ENCODE measurements around the gene RAB8A. TPM values are rescaled to one million over a fixed set of nuclear protein-coding genes. Genes with fewer than 3 reads are reported as not detected.

Gene RAB8A
- total RNA-seq, 2 donors from 2014 or later: 67.7 to 86.0 TPM

GRCh38 chr19:16088351-16089009, 23.2 kb upstream of the RAB8A start:
- Mint-ChIP-seq H3K27ac (peak overlapping the region; percentile 89), H3K4me3 (no peak overlapping the region), H3K4me1 (peaks cover 9% of the 10 kb centered on the region), H3K27me3 (ENCODE audit: insufficient read depth) (no peaks in the 10 kb centered on the region), H3K9me3 (no peaks in the 10 kb centered on the region), H3K36me3 (ENCODE audit: low read depth) (peaks cover 87% of the 10 kb centered on the region)
- peaks cover 98% of the 10 kb centered on the region for H3K36me3 ChIP-seq (ENCODE audit: control insufficient read depth, insufficient read depth, low read length)
- no peak overlapping the region for H3K9ac ChIP-seq (ENCODE audit: extremely low read depth, low read length, poor library complexity, severe bottlenecking)
- DNase-seq: peak; percentile 82
- no peaks in the 10 kb centered on the region for H3K27me3 ChIP-seq (ENCODE audit: control insufficient read depth, insufficient read depth, low read length, poor library complexity, severe bottlenecking)
- peak; percentile 47 for TF ChIP-seq CTCF (conservative IDR thresholded peaks at IDR 0.05)
- no peaks in the 10 kb centered on the region for H3K4me1 ChIP-seq (ENCODE audit: control insufficient read depth, insufficient read depth, low read length)
- H3K9me3 ChIP-seq (ENCODE audit: control insufficient read depth, low read length): no peaks in the 10 kb centered on the region
- no peak overlapping the region for H3K27ac ChIP-seq (ENCODE audit: low read depth, low read length)
- 92 to 97% methylated on average over 6 to 17 of the region's 17 CpGs for WGBS, 2 experiments (ENCODE audit: insufficient coverage in 1 of 2, insufficient read length in 1 of 2)
- no peak overlapping the region for H3K4me3 ChIP-seq (ENCODE audit: low read length)

GRCh38 chr19:16089010-16089846, 22.5 kb upstream of the RAB8A start:
- Mint-ChIP-seq H3K36me3 (ENCODE audit: low read depth) (peaks cover 87% of the 10 kb centered on the region), H3K4me3 (no peak overlapping the region), H3K27ac (peak overlapping the region; percentile 89), H3K27me3 (ENCODE audit: insufficient read depth) (no peaks in the 10 kb centered on the region), H3K4me1 (peaks cover 9% of the 10 kb centered on the region), H3K9me3 (no peaks in the 10 kb centered on the region)
- H3K36me3 ChIP-seq (ENCODE audit: control insufficient read depth, insufficient read depth, low read length): peaks cover 98% of the 10 kb centered on the region
- no peak overlapping the region for H3K4me3 ChIP-seq (ENCODE audit: low read length)
- H3K9me3 ChIP-seq (ENCODE audit: control insufficient read depth, low read length): no peaks in the 10 kb centered on the region
- no peaks in the 10 kb centered on the region for H3K4me1 ChIP-seq (ENCODE audit: control insufficient read depth, insufficient read depth, low read length)
- DNase-seq: no peak
- no peaks in the 10 kb centered on the region for H3K27me3 ChIP-seq (ENCODE audit: control insufficient read depth, insufficient read depth, low read length, poor library complexity, severe bottlenecking)
- TF ChIP-seq CTCF (conservative IDR thresholded peaks at IDR 0.05): no peak
- H3K9ac ChIP-seq (ENCODE audit: extremely low read depth, low read length, poor library complexity, severe bottlenecking): no peak overlapping the region
- WGBS, 2 experiments (ENCODE audit: insufficient coverage in 1 of 2, insufficient read length in 1 of 2): 85 to 100% methylated on average over 3 to 10 of the region's 10 CpGs
- H3K27ac ChIP-seq (ENCODE audit: low read depth, low read length): no peak overlapping the region

- no peak overlapping the region for H3K27ac Mint-ChIP-seq
Observed at GRCh38 chr19:16091546-16092475, 19.9 kb upstream of the RAB8A start.

More at GRCh38 chr19:16091546-16092475, 19.9 kb upstream of the RAB8A start:
- WGBS, 2 experiments (ENCODE audit: insufficient coverage in 1 of 2, insufficient read length in 1 of 2): 97 to 98% methylated on average over 12 to 13 of the region's 13 CpGs
- peaks cover 9% of the 10 kb centered on the region for H3K4me1 Mint-ChIP-seq
- H3K9me3 Mint-ChIP-seq: no peaks in the 10 kb centered on the region
- Histone ChIP-seq H3K4me3 (ENCODE audit: low read length) (no peak overlapping the region), H3K9me3 (ENCODE audit: control insufficient read depth, low read length) (no peaks in the 10 kb centered on the region), H3K9ac (ENCODE audit: extremely low read depth, low read length, poor library complexity, severe bottlenecking) (no peak overlapping the region), H3K36me3 (ENCODE audit: control insufficient read depth, insufficient read depth, low read length) (peaks cover 98% of the 10 kb centered on the region), H3K27me3 (ENCODE audit: control insufficient read depth, insufficient read depth, low read length, poor library complexity, severe bottlenecking) (no peaks in the 10 kb centered on the region), H3K4me1 (ENCODE audit: control insufficient read depth, insufficient read depth, low read length) (no peaks in the 10 kb centered on the region), H3K27ac (ENCODE audit: low read depth, low read length) (no peak overlapping the region)
- H3K27me3 Mint-ChIP-seq (ENCODE audit: insufficient read depth): no peaks in the 10 kb centered on the region
- peaks cover 89% of the 10 kb centered on the region for H3K36me3 Mint-ChIP-seq (ENCODE audit: low read depth)
- H3K4me3 Mint-ChIP-seq: no peak overlapping the region
- DNase-seq: no peak
- no peak for TF ChIP-seq CTCF (conservative IDR thresholded peaks at IDR 0.05)
